GM23248 (cell line): Measurements from ENCODE around the gene CPED1.

ENCODE experiments used
- EZH2 ChIP-seq: fragments of 200-600 bp; sonication (generic); IDR thresholded peaks from 2 replicates; pipeline ENCODE4 v1.6.1; 2018; ENCODE audit warnings: antibody characterized with exemption, mild to moderate bottlenecking; ENCODE audit not compliant: insufficient read depth, poor library complexity, severe bottlenecking
- EZH2phosphoT487 ChIP-seq: fragments of 200-600 bp; sonication (generic); IDR thresholded peaks from 2 replicates; pipeline ENCODE4 v1.6.1; 2018; ENCODE audit warnings: antibody characterized with exemption, moderate library complexity, mild to moderate bottlenecking, low read depth; ENCODE audit not compliant: insufficient read depth

GRCh38 chr7:120987280-120987679, 1.2 kb upstream of the CPED1 start:
- no peak for TF ChIP-seq EZH2
- TF ChIP-seq EZH2phosphoT487: no peak
